Measurements from ENCODE around the gene PINLYP. TPM values are rescaled to one million over a fixed set of nuclear protein-coding genes. Genes with fewer than 3 reads are reported as not detected.
A peak's percentile ranks its signal among the peaks of the same experiment; 100 is the strongest.

PINLYP gene
- total and polyA plus RNA-seq, 2 of the 13 experiments (the other 11 are each of a cell fraction or from before 2014, with no cell fraction given) = 0.21 to 0.24 TPM

DNA sequence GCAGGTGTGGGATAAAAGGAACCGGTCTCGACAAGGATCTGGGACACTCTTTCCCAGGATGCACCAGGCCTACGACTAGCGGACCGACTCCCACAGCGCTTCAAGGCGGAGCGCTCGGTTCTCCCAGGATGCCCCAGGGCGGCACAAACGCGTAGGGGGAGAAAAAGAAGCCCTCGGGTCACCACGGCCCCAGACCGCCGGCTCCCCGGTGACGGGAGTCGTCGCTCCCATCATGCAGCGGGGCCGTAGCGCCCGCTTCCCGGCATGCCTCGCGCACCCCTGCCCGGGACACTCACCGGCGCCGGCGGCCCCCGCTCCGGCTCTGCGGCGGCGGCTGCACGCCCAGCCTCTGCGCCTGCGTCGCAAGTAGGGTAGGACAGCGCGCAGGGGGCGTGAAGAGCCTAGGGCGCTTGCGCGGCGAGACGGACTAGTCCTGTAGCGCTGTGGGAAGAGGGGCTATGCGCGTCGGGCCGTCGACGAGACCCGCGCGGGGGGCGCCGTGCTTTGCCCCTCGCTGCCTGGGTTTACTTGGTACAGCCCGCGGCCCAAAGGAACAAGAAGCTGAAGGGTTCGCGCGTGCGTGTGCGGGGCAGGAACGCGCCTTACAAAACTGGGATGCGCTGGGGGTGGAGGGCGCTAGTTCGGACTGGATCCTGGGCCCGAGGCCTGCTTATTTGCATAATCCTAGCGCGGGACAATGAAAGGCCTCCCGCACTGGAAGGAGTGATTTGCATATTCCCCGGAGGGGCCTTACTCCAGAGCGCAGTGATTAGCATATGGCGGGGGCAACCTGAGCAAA, 43.9 kb downstream of the PINLYP start, which contains the start of gene ZNF428 (continued):
- TF ChIP-seq, protein P1, sequence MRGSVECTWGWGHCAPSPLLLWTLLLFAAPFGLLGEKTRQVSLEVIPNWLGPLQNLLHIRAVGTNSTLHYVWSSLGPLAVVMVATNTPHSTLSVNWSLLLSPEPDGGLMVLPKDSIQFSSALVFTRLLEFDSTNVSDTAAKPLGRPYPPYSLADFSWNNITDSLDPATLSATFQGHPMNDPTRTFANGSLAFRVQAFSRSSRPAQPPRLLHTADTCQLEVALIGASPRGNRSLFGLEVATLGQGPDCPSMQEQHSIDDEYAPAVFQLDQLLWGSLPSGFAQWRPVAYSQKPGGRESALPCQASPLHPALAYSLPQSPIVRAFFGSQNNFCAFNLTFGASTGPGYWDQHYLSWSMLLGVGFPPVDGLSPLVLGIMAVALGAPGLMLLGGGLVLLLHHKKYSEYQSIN (CRISPR knock-in tag; IDR thresholded peaks at IDR 0.05; ENCODE audit: borderline replicate concordance) = no peak
- TF ChIP-seq ZNF775 (CRISPR knock-in tag; IDR thresholded peaks at IDR 0.05; ENCODE audit: borderline replicate concordance) = no peak
- TF ChIP-seq CEBPB (IDR thresholded peaks at IDR 0.05; ENCODE audit: borderline replicate concordance, low read depth, low read length) = no peak
- TF ChIP-seq MEF2D (CRISPR knock-in tag; IDR thresholded peaks at IDR 0.05) = peak; percentile 82
- TF ChIP-seq, protein P2, sequence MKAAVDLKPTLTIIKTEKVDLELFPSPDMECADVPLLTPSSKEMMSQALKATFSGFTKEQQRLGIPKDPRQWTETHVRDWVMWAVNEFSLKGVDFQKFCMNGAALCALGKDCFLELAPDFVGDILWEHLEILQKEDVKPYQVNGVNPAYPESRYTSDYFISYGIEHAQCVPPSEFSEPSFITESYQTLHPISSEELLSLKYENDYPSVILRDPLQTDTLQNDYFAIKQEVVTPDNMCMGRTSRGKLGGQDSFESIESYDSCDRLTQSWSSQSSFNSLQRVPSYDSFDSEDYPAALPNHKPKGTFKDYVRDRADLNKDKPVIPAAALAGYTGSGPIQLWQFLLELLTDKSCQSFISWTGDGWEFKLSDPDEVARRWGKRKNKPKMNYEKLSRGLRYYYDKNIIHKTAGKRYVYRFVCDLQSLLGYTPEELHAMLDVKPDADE (CRISPR knock-in tag; IDR thresholded peaks at IDR 0.05) = peak; percentile 87; the same call in 1 of the 2 replicates
- TF ChIP-seq NRL (CRISPR knock-in tag; IDR thresholded peaks at IDR 0.05; ENCODE audit: borderline replicate concordance) = peak; percentile 85
- TF ChIP-seq KDM6A (CRISPR knock-in tag; IDR thresholded peaks at IDR 0.05; ENCODE audit: low read depth) = no peak
- TF ChIP-seq KAT8 (CRISPR knock-in tag; IDR thresholded peaks at IDR 0.05) = peak; percentile 56
- TF ChIP-seq, protein P3, sequence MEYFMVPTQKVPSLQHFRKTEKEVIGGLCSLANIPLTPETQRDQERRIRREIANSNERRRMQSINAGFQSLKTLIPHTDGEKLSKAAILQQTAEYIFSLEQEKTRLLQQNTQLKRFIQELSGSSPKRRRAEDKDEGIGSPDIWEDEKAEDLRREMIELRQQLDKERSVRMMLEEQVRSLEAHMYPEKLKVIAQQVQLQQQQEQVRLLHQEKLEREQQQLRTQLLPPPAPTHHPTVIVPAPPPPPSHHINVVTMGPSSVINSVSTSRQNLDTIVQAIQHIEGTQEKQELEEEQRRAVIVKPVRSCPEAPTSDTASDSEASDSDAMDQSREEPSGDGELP (IDR thresholded peaks at IDR 0.05; ENCODE audit: borderline replicate concordance, low read depth) = no peak; the same call in 1 of the 2 replicates
- no peak for TF ChIP-seq ETV5 (CRISPR knock-in tag; IDR thresholded peaks at IDR 0.05; ENCODE audit: borderline replicate concordance)
- peak; percentile 98 for TF ChIP-seq ZC3H13 (CRISPR knock-in tag; IDR thresholded peaks at IDR 0.05)
- TF ChIP-seq, protein P4, sequence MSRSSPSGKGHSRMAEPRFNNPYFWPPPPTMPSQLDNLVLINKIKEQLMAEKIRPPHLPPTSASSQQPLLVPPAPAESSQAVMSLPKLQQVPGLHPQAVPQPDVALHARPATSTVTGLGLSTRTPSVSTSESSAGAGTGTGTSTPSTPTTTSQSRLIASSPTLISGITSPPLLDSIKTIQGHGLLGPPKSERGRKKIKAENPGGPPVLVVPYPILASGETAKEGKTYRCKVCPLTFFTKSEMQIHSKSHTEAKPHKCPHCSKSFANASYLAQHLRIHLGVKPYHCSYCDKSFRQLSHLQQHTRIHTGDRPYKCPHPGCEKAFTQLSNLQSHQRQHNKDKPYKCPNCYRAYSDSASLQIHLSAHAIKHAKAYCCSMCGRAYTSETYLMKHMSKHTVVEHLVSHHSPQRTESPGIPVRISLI (CRISPR knock-in tag; IDR thresholded peaks at IDR 0.05; ENCODE audit: borderline replicate concordance) = peak; percentile 23; the same call in 1 of the 2 replicates
- no peak for TF ChIP-seq SCMH1 (CRISPR knock-in tag; IDR thresholded peaks at IDR 0.05; ENCODE audit: borderline replicate concordance)
- TF ChIP-seq, protein P5, sequence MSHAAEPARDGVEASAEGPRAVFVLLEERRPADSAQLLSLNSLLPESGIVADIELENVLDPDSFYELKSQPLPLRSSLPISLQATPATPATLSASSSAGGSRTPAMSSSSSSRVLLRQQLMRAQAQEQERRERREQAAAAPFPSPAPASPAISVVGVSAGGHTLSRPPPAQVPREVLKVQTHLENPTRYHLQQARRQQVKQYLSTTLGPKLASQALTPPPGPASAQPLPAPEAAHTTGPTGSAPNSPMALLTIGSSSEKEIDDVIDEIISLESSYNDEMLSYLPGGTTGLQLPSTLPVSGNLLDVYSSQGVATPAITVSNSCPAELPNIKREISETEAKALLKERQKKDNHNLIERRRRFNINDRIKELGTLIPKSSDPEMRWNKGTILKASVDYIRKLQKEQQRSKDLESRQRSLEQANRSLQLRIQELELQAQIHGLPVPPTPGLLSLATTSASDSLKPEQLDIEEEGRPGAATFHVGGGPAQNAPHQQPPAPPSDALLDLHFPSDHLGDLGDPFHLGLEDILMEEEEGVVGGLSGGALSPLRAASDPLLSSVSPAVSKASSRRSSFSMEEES (CRISPR knock-in tag; IDR thresholded peaks at IDR 0.05) = no peak; the same call in 1 of the 2 replicates
- TF ChIP-seq, protein P6, sequence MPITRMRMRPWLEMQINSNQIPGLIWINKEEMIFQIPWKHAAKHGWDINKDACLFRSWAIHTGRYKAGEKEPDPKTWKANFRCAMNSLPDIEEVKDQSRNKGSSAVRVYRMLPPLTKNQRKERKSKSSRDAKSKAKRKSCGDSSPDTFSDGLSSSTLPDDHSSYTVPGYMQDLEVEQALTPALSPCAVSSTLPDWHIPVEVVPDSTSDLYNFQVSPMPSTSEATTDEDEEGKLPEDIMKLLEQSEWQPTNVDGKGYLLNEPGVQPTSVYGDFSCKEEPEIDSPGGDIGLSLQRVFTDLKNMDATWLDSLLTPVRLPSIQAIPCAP (CRISPR knock-in tag; IDR thresholded peaks at IDR 0.05; ENCODE audit: low read depth) = no peak; the same call in none of the 2 replicates
- no peak for TF ChIP-seq TBX3 (IDR thresholded peaks at IDR 0.05; ENCODE audit: borderline replicate concordance)
- TF ChIP-seq SMC3 (IDR thresholded peaks at IDR 0.05; ENCODE audit: low read length) = no peak
- TF ChIP-seq, protein P7, sequence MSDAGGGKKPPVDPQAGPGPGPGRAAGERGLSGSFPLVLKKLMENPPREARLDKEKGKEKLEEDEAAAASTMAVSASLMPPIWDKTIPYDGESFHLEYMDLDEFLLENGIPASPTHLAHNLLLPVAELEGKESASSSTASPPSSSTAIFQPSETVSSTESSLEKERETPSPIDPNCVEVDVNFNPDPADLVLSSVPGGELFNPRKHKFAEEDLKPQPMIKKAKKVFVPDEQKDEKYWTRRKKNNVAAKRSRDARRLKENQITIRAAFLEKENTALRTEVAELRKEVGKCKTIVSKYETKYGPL (CRISPR knock-in tag; IDR thresholded peaks at IDR 0.05) = peak; percentile 84
- TF ChIP-seq GABPB1 (CRISPR knock-in tag; IDR thresholded peaks at IDR 0.05) = peak; percentile 74; the same call in 1 of the 2 replicates
- TF ChIP-seq KLF6 (CRISPR knock-in tag; IDR thresholded peaks at IDR 0.05) = peak; percentile 80; the same call in 1 of the 2 replicates
- peak; percentile 90; the same call in 1 of the 2 replicates for TF ChIP-seq ZNF773 (CRISPR knock-in tag; IDR thresholded peaks at IDR 0.05; ENCODE audit: borderline replicate concordance)

Data from HepG2 (cell line).